K562 (cell line): ENCODE results near the gene CISD3. TPM values are rescaled to one million over a fixed set of nuclear protein-coding genes. Genes with fewer than 3 reads are reported as not detected.
A peak's percentile ranks its signal among the peaks of the same experiment; 100 is the strongest.

Experiments
- ESRRB ChIP-seq: fragments of 250-450 bp; sonication (Bioruptor Pico); IDR thresholded peaks from 2 replicates; pipeline ENCODE4 v1.5.0; 2020; ENCODE audit warnings: mild to moderate bottlenecking, moderate library complexity, borderline replicate concordance
- TARDBP ChIP-seq: fragments of 450-650 bp; IDR thresholded peaks from 2 replicates; pipeline ENCODE4 v1.6.1; 2016
- polyA plus RNA-seq, 8 experiments: library from polyadenylated mRNA; depleted of rRNA in 4 of 8; stranded (reverse) in 5 of 8; unstranded in 3 of 8; fragments of >200 nt; fragmentation: Nextera tagmentation in 2 of 8; fragmentation: Illumina TruSeq in 1 of 8; extraction: Ambion mirVana in 2 of 8; extraction: Trizol in 1 of 8; gene quantifications; 2 replicates each; pipeline versions ENCODE4 v1.2.1 to v1.2.3, GENCODE V29; 2011 to 2014; ENCODE audit warnings: inconsistent platforms in 1 of 8, missing spikeins in 1 of 8
- total RNA-seq, 7 experiments: library from RNA; depleted of rRNA in 6 of 7; stranded (reverse); fragments of >200 nt in 6 of 7; fragmentation: Illumina TruSeq in 2 of 7; extraction: Trizol in 2 of 7; gene quantifications; 2 replicates each; pipeline versions ENCODE4 v1.2.1 to v1.2.3, GENCODE V29; 2011 to 2021; ENCODE audit warnings: low replicate concordance in 1 of 7
- TF ChIP-seq, protein P1 (sequence below): fragments of 250-450 bp; sonication (Bioruptor Pico); IDR thresholded peaks from 2 replicates; pipeline ENCODE4 v1.4.0; 2020; ENCODE audit warnings: mild to moderate bottlenecking
- TF ChIP-seq, protein P2 (sequence below): fragments of 450-650 bp; formaldehyde crosslinking; IDR thresholded peaks from 2 replicates; pipeline ENCODE4 v1.4.0; 2022; ENCODE audit warnings: mild to moderate bottlenecking, moderate library complexity

The CISD3 gene
- total and polyA plus RNA-seq, 9 of the 15 experiments (the other 6 are each of a cell fraction or from before 2014, with no cell fraction given): 5.0 to 60.7 (median 15.7) TPM

DNA sequence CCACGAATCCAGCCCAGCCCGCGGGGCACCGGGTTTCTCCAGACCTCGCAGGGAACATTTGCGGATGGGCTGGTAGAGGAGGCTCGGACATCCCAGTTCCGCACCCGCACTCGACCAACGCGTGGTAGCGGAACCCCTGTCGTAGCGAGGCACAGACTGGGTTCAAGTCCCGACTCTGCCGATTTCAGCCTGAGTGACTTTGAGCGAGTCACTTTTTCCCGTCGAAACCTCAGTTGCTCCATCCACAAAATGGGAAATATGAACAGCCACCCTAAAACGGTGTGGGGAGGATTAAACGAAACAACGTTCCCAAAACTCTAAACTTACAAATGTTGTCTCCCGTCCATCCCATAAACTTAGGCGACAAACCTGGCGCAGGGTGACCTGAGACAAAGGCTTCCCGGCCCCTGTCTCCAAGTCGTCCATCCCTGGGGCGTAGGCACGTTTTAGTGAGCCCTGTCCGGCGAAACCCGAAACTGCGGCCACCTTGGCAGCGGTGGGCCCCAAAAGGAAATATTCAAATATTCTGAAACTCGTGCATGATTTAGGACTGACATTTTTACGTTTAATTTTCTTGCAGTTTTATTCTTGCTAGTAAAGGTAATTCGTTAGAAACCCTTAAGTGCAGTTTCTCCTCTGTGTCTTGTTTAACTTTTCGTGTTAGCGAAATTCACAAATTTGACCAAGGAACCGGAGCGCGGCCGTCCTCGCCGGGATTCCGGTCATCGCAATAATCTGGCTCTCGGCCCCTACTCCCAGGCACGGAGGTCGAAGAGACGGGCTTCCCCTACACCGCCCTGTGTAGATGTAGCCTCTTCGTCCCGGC, 27.0 kb upstream of the CISD3 start (continued):
- TF ChIP-seq, protein P1, sequence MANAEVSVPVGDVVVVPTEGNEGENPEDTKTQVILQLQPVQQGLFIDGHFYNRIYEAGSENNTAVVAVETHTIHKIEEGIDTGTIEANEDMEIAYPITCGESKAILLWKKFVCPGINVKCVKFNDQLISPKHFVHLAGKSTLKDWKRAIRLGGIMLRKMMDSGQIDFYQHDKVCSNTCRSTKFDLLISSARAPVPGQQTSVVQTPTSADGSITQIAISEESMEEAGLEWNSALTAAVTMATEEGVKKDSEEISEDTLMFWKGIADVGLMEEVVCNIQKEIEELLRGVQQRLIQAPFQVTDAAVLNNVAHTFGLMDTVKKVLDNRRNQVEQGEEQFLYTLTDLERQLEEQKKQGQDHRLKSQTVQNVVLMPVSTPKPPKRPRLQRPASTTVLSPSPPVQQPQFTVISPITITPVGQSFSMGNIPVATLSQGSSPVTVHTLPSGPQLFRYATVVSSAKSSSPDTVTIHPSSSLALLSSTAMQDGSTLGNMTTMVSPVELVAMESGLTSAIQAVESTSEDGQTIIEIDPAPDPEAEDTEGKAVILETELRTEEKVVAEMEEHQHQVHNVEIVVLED (CRISPR knock-in tag): no peak
- TF ChIP-seq ESRRB (no peak), TARDBP (0 out of 2 replicates have a peak, but pooled peaks have one; percentile 15)
- TF ChIP-seq, protein P2, sequence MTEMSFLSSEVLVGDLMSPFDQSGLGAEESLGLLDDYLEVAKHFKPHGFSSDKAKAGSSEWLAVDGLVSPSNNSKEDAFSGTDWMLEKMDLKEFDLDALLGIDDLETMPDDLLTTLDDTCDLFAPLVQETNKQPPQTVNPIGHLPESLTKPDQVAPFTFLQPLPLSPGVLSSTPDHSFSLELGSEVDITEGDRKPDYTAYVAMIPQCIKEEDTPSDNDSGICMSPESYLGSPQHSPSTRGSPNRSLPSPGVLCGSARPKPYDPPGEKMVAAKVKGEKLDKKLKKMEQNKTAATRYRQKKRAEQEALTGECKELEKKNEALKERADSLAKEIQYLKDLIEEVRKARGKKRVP: no peak
